HepG2 (cell line): ENCODE measurements around the gene MOB3C. TPM values are rescaled to one million over a fixed set of nuclear protein-coding genes. Genes with fewer than 3 reads are reported as not detected.

Experiments used
- ATAC-seq: fragments of 200-7000 bp; cut with Tn5 transposase; 3 replicates; pipeline ENCODE4 v1.9.1; 2020; ENCODE audit warnings: mild to moderate bottlenecking, moderate library complexity
- BruUV-seq: library from RNA; stranded (reverse); fragments of 400-500 nt; replicated peaks from 2 replicates; lab custom pipeline; 2021; lab: Mats Ljungman, UMichigan
- CTCF ChIA-PET: fragments of 300-600 bp; formaldehyde crosslinking; extraction: SDS; loops from one replicate; lab custom pipeline; 2021; ENCODE audit warnings: low total read pairs, inconsistent platforms, low intra/inter-chr PET ratio; lab: Yijun Ruan, JAX
- POLR2A ChIA-PET: fragments of 350-600 bp; sonication (Branson Sonifier 250); formaldehyde crosslinking; loops from one replicate; lab custom pipeline; 2020; ENCODE audit warnings: antibody characterized with exemption, inconsistent platforms; lab: Yijun Ruan, JAX
- DNase-seq: peaks from one replicate; pipeline ENCODE4 v3.0.0-alpha.2; 2015; ENCODE audit warnings: low spot score
- FAIRE-seq: peaks from 3 replicates; lab custom pipeline; 2011; peaks lifted over from hg19 to GRCh38; lab: Jason Lieb, UNC
- H2AFZ ChIP-seq: one replicate; pipeline ENCODE4 v1.6.1; 2011; ENCODE audit warnings: low read length, inconsistent platforms
- H3K27ac ChIP-seq: fragments of 300-600 bp; 3 replicates; pipeline ENCODE4 v1.8.0; 2011; ENCODE audit warnings: mixed run types, mild to moderate bottlenecking, mixed read lengths, low read length, inconsistent platforms; ENCODE audit not compliant: insufficient read depth; ENCODE audit errors: extremely low read length
- H3K27me3 ChIP-seq, 2 experiments: fragments of 200-600 bp in 1 of 2; 2 replicates in 1 of 2; 3 replicates in 1 of 2; pipeline versions ENCODE4 v1.6.0 to v1.8.0; 2011; ENCODE audit warnings: low read length in 2 of 2, mild to moderate bottlenecking in 2 of 2, moderate library complexity in 2 of 2, inconsistent platforms in 1 of 2; ENCODE audit not compliant: insufficient read depth in 2 of 2, control insufficient read depth in 1 of 2
- H3K36me3 ChIP-seq, 2 experiments: fragments of 200-600 bp in 1 of 2; replicated peaks in 1 of 2; 2 replicates in 1 of 2; 3 replicates in 1 of 2; pipeline versions ENCODE4 v1.5.1 to v1.8.0; 2011; ENCODE audit warnings: low read length in 2 of 2, inconsistent platforms in 1 of 2; ENCODE audit not compliant: insufficient read depth in 2 of 2, control insufficient read depth in 1 of 2
- H3K4me1 ChIP-seq: 2 replicates; pipeline ENCODE4 v1.5.1; 2012; ENCODE audit warnings: low read length, inconsistent platforms; ENCODE audit not compliant: insufficient read depth
- H3K4me2 ChIP-seq: 2 replicates; pipeline ENCODE4 v1.6.0; 2011; ENCODE audit warnings: low read depth, low read length, inconsistent platforms
- H3K4me3 ChIP-seq, 3 experiments: fragments of 200-600 bp in 1 of 3; sonication (generic), shearing (Covaris generic) in 1 of 3; replicated peaks in 1 of 3; 2 replicates each; pipeline ENCODE4 v1.5.1; 2011 to 2016; ENCODE audit warnings: low read length in 3 of 3, inconsistent platforms in 2 of 3, low read depth in 2 of 3, mild to moderate bottlenecking in 2 of 3, control low read depth in 1 of 3, mixed read lengths in 1 of 3; ENCODE audit not compliant: insufficient read depth in 1 of 3
- H3K79me2 ChIP-seq: one replicate; pipeline ENCODE4 v1.6.1; 2011; ENCODE audit warnings: low read length, inconsistent platforms; ENCODE audit not compliant: insufficient read depth
- H3K9ac ChIP-seq: 2 replicates; pipeline ENCODE4 v1.6.0; 2011; ENCODE audit warnings: mild to moderate bottlenecking, low read depth, low read length, inconsistent platforms; ENCODE audit not compliant: insufficient read depth
- H3K9me3 ChIP-seq: 2 replicates; pipeline ENCODE4 v1.5.1; 2012; ENCODE audit warnings: mild to moderate bottlenecking, low read length
- H4K20me1 ChIP-seq: 2 replicates; pipeline ENCODE4 v1.6.0; 2011; ENCODE audit warnings: inconsistent platforms, mild to moderate bottlenecking, low read length, moderate library complexity; ENCODE audit not compliant: insufficient read depth
- ASH2L ChIP-seq: fragments of 300-600, 200-600 bp; sonication (generic); IDR thresholded peaks from 2 replicates; pipeline ENCODE4 v1.7.0; 2017; ENCODE audit warnings: low read depth, mild to moderate bottlenecking, moderate library complexity, mixed read lengths, low read length; ENCODE audit not compliant: insufficient read length
- FOXO1 ChIP-seq: sonication (generic); formaldehyde crosslinking; IDR thresholded peaks from 2 replicates; pipeline ENCODE4 v1.4.0; 2020; ENCODE audit warnings: missing genetic modification reagents
- LBX2 ChIP-seq: sonication (generic); formaldehyde crosslinking; IDR thresholded peaks from 2 replicates; pipeline ENCODE4 v1.5.0; 2020; ENCODE audit warnings: missing genetic modification reagents, mild to moderate bottlenecking, borderline replicate concordance
- NCOA2 ChIP-seq: sonication (generic); formaldehyde crosslinking; IDR thresholded peaks from 2 replicates; pipeline ENCODE4 v1.8.0; 2022; ENCODE audit warnings: inconsistent platforms
- NFIB ChIP-seq: sonication (generic); formaldehyde crosslinking; IDR thresholded peaks from 2 replicates; pipeline ENCODE4 v1.9.0; 2021; ENCODE audit warnings: missing genetic modification reagents, mild to moderate bottlenecking, borderline replicate concordance
- PHF8 ChIP-seq: sonication (generic); formaldehyde crosslinking; IDR thresholded peaks from 2 replicates; pipeline ENCODE4 v1.5.0; 2020; ENCODE audit warnings: missing genetic modification reagents
- SKIL ChIP-seq: sonication (generic); formaldehyde crosslinking; IDR thresholded peaks from 2 replicates; pipeline ENCODE4 v1.8.0; 2022; ENCODE audit warnings: missing genetic modification reagents, mild to moderate bottlenecking, moderate library complexity, borderline replicate concordance
- SOX5 ChIP-seq: IDR thresholded peaks from 2 replicates; pipeline ENCODE4 v1.6.1; 2016; ENCODE audit warnings: borderline replicate concordance
- ZBTB7B ChIP-seq: sonication (generic); formaldehyde crosslinking; IDR thresholded peaks from 2 replicates; pipeline ENCODE4 v1.4.0; 2020; ENCODE audit warnings: missing genetic modification reagents
- ZNF142 ChIP-seq: sonication (generic); formaldehyde crosslinking; IDR thresholded peaks from 2 replicates; pipeline ENCODE4 v1.4.0; 2020; ENCODE audit warnings: missing genetic modification reagents
- ZNF549 ChIP-seq: sonication (generic); formaldehyde crosslinking; IDR thresholded peaks from 2 replicates; pipeline ENCODE4 v1.5.0; 2020; ENCODE audit warnings: missing genetic modification reagents
- ZNF816 ChIP-seq: sonication (generic); formaldehyde crosslinking; IDR thresholded peaks from 2 replicates; pipeline ENCODE4 v1.8.0; 2022; ENCODE audit warnings: missing genetic modification reagents, mild to moderate bottlenecking, borderline replicate concordance
- ZXDC ChIP-seq: sonication (generic); formaldehyde crosslinking; IDR thresholded peaks from 2 replicates; pipeline ENCODE4 v1.5.0; 2020; ENCODE audit warnings: mild to moderate bottlenecking, missing genetic modification reagents
- WGBS: methylation state at CpG from one replicate; pipeline ENCODE4 v1.1.6; 2017; ENCODE audit warnings: low lambda C conversion rate; 5-methylcytosine and 5-hydroxymethylcytosine counted together
- in situ Hi-C: cut with HindIII; loops from 2 replicates; pipeline ENCODE4 v1.10.0; 2017; ENCODE audit warnings: low pct_unique_long_range_greater_than_20kb; ENCODE audit not compliant: extremely low pct_ligation_motif_present
- intact Hi-C: fragments of 100-400 bp; cut with micrococcal nuclease; formaldehyde crosslinking; loops from one replicate; pipeline ENCODE4 v1.10.0; 2022; ENCODE audit not compliant: unreplicated experiment
- polyA plus RNA-seq, 8 experiments: library from polyadenylated mRNA; depleted of rRNA in 3 of 8; stranded (reverse) in 7 of 8; unstranded in 1 of 8; fragments of >200 nt; fragmentation: Illumina TruSeq in 4 of 8; extraction: Trizol in 4 of 8; gene quantifications; 2 replicates each; pipeline versions ENCODE4 v1.2.1 to v1.2.3, GENCODE V29; 2011 to 2016; ENCODE audit warnings: low read depth in 4 of 8, missing spikeins in 1 of 8, mixed read lengths in 1 of 8; ENCODE audit not compliant: insufficient read depth in 1 of 8
- total RNA-seq, 5 experiments: library from RNA; depleted of rRNA; stranded (reverse); fragments of >200 nt; fragmentation: Illumina TruSeq; extraction: Trizol; gene quantifications; 2 replicates each; pipeline ENCODE4 v1.2.3, GENCODE V29; 2016; ENCODE audit warnings: low read depth in 1 of 5

Gene MOB3C
- total and polyA plus RNA-seq, 2 of the 13 experiments (the other 11 are each of a cell fraction or from before 2014, with no cell fraction given), result 3.5 to 4.1 TPM

GRCh38 chr1:46576596-46576995, 40.0 kb downstream of the MOB3C start (continued):
- TF ChIP-seq ZNF816 (no peak), NFIB (CRISPR knock-in tag) (no peak)

- Histone ChIP-seq H3K36me3 (peaks cover 15 to 29% of the 10 kb centered on the region in 2 experiments; a peak in 4 of 5 replicates), H3K4me2 (no peak overlapping the region), H3K27ac (no peak overlapping the region), H3K9ac (no peak overlapping the region), H3K79me2 (no peaks in the 10 kb centered on the region), H3K27me3 (no peaks in the 10 kb centered on the region), H4K20me1 (no peaks in the 10 kb centered on the region), H2AFZ (no peak overlapping the region), H3K9me3 (no peaks in the 10 kb centered on the region), H3K4me1 (peaks cover 4% of the 10 kb centered on the region), H3K4me3 (no peak overlapping the region)
- intact Hi-C loops, result loop anchor here (2.0 kb wide), 1 partner anchor 43 kb away; no protein-coding TSS in a partner anchor
- ATAC-seq (no peak), FAIRE-seq (no peak), DNase-seq (no peak)
- no TSS peak for BruUV-seq
- in situ Hi-C loops, result no loop called here
- WGBS, result 96% methylated on average over 3 of the region's 3 CpGs
- ChIA-PET CTCF (no interaction called here), POLR2A (no interaction called here)
- no peak for TF ChIP-seq SOX5 (CRISPR knock-in tag)
- no peak for TF ChIP-seq ASH2L
- TF ChIP-seq ZBTB7B (CRISPR knock-in tag), result no peak
- no peak for TF ChIP-seq PHF8 (CRISPR knock-in tag)
- TF ChIP-seq FOXO1, result no peak
- TF ChIP-seq ZNF549, result no peak
- TF ChIP-seq SKIL, result no peak
- TF ChIP-seq LBX2 (CRISPR knock-in tag), result no peak
- TF ChIP-seq ZXDC (CRISPR knock-in tag), result no peak
- TF ChIP-seq ZNF142 (CRISPR knock-in tag), result no peak
- TF ChIP-seq NCOA2 (CRISPR knock-in tag), result no peak
Observed at GRCh38 chr1:46575778-46576177, 40.8 kb downstream of the MOB3C start.
